Subcutaneous adipose tissue (tissue), 4 donors: ENCODE measurements around the gene ADPRM. TPM values are rescaled to one million over a fixed set of nuclear protein-coding genes. Genes with fewer than 3 reads are reported as not detected.

Experiments used
- CTCF ChIP-seq: fragments of 450-650 bp; IDR thresholded peaks from one replicate; pipeline ENCODE4 v1.5.1; 2016; ENCODE audit warnings: low read depth, mild to moderate bottlenecking, control low read depth, antibody characterized with exemption, moderate library complexity
- total RNA-seq, 4 donors: library from RNA; depleted of rRNA; stranded (reverse); fragments of >200 nt; gene quantifications; one replicate each; pipeline ENCODE4 v1.1.0, GENCODE V29; 2016

ADPRM gene
- total RNA-seq, 4 donors from 2014 or later = 13.4 to 20.5 (median 16.2) TPM

GRCh38 chr17:10758062-10758461, 60.7 kb downstream of the ADPRM start:
- no peak for TF ChIP-seq CTCF

Other genes with a start within 250 kb of the ADPRM start
- gene MYH4, start 228.0 kb upstream of the ADPRM start, total RNA-seq = not detected
- gene MYH1, start 179.1 kb upstream of the ADPRM start, total RNA-seq = under 1 TPM in 3 of 4 donors, not detected in 1; 0.16 to 0.88 (median 0.38) TPM
- gene MYH2, start 147.9 kb upstream of the ADPRM start, total RNA-seq = not detected
- 1 to 10 TPM in 3 of 4 donors, under 1 TPM in 1; 0.82 to 4.0 (median 2.4) TPM for gene MYH3, start 40.3 kb upstream of the ADPRM start, total RNA-seq
- gene SCO1, start 61 bp upstream of the ADPRM start, total RNA-seq = 10 to 100 TPM; 12.8 to 28.3 (median 21.0) TPM
- gene TMEM220, start 32.4 kb downstream of the ADPRM start, total RNA-seq = 10 to 100 TPM; 11.4 to 17.8 (median 14.1) TPM
- not detected for gene TMEM238L, start 106.5 kb downstream of the ADPRM start, total RNA-seq
- gene PIRT, start 140.5 kb downstream of the ADPRM start, total RNA-seq = not detected